ENCODE measurements around the gene LRIG1.
A peak's percentile ranks its signal among the peaks of the same experiment; 100 is the strongest.

The LRIG1 gene

DNA sequence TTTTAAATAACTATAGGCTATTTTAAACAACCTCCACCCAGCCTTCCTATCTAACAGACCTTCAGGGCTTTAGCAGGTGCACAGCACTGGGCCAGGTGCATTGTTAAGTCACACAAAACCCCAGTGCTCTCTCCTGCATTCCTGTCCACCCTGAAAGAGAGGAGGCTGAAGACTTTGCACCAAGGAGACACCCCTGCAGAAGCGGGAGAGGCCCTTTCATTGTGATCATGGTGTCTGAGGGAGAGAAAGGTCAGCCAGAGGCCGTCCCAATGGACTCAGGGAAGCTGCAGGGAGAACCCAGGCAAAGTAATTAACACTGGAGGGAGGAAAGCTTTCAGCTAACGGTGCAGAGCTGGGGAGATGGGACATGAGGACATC lies 5.2 kb downstream of the LRIG1 start:
- ATAC-seq (ENCODE audit: insufficient read depth, low read depth): no peak
- Histone ChIP-seq H2AFZ (ENCODE audit: low read depth, low read length) (no peak overlapping the region), H3K9me3 (ENCODE audit: insufficient read depth, low read length, severe bottlenecking) (no peaks in the 10 kb centered on the region), H3K36me3 (ENCODE audit: insufficient read depth, low read length) (no peaks in the 10 kb centered on the region), H3K4me3 (ENCODE audit: low read depth in 1 of 2, low read length in 2 of 2) (no peak overlapping the region), H3K79me2 (ENCODE audit: insufficient read depth, low read length) (peaks cover 40% of the 10 kb centered on the region), H3K4me1 (ENCODE audit: insufficient read depth, low read length) (peaks cover 98% of the 10 kb centered on the region), H3K27ac (ENCODE audit: low read length) (peak overlapping the region; percentile 50), H3K27me3 (ENCODE audit: insufficient read depth, low read length, poor library complexity) (no peaks in the 10 kb centered on the region), H4K20me1 (ENCODE audit: insufficient read depth, low read length) (peaks cover 12% of the 10 kb centered on the region), H3K4me2 (ENCODE audit: insufficient read depth, low read length) (peak overlapping the region; percentile 93), H3K9ac (ENCODE audit: low read depth, low read length) (0 out of 2 replicates have a peak overlapping the region, but pooled peaks have one; percentile 14)
- DNase-seq: no peak
- TF ChIP-seq, protein P1, sequence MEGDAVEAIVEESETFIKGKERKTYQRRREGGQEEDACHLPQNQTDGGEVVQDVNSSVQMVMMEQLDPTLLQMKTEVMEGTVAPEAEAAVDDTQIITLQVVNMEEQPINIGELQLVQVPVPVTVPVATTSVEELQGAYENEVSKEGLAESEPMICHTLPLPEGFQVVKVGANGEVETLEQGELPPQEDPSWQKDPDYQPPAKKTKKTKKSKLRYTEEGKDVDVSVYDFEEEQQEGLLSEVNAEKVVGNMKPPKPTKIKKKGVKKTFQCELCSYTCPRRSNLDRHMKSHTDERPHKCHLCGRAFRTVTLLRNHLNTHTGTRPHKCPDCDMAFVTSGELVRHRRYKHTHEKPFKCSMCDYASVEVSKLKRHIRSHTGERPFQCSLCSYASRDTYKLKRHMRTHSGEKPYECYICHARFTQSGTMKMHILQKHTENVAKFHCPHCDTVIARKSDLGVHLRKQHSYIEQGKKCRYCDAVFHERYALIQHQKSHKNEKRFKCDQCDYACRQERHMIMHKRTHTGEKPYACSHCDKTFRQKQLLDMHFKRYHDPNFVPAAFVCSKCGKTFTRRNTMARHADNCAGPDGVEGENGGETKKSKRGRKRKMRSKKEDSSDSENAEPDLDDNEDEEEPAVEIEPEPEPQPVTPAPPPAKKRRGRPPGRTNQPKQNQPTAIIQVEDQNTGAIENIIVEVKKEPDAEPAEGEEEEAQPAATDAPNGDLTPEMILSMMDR (IDR thresholded peaks at IDR 0.05; ENCODE audit: borderline replicate concordance, extremely low read depth, low read length, poor library complexity, severe bottlenecking): no peak
- no peak for TF ChIP-seq EZH2 (IDR thresholded peaks at IDR 0.05; ENCODE audit: borderline replicate concordance, low read depth, low read length, severe bottlenecking)

GRCh38 chr3:66494959-66495667 lies 5.7 kb downstream of the LRIG1 start:
- Histone ChIP-seq H4K20me1 (ENCODE audit: insufficient read depth, low read length) (peaks cover 12% of the 10 kb centered on the region), H3K79me2 (ENCODE audit: insufficient read depth, low read length) (peaks cover 35% of the 10 kb centered on the region), H3K27me3 (ENCODE audit: insufficient read depth, low read length, poor library complexity) (no peaks in the 10 kb centered on the region), H3K9ac (ENCODE audit: low read depth, low read length) (peak overlapping the region; percentile 14; the same call in 1 of the 2 replicates), H2AFZ (ENCODE audit: low read depth, low read length) (no peak overlapping the region), H3K9me3 (ENCODE audit: insufficient read depth, low read length, severe bottlenecking) (no peaks in the 10 kb centered on the region), H3K27ac (ENCODE audit: low read length) (peak overlapping the region; percentile 50), H3K36me3 (ENCODE audit: insufficient read depth, low read length) (no peaks in the 10 kb centered on the region), H3K4me1 (ENCODE audit: insufficient read depth, low read length) (peaks cover 99% of the 10 kb centered on the region), H3K4me3 (ENCODE audit: low read depth in 1 of 2, low read length in 2 of 2) (no peak overlapping the region), H3K4me2 (ENCODE audit: insufficient read depth, low read length) (peak overlapping the region; percentile 93)
- peak; percentile 48 for ATAC-seq (ENCODE audit: insufficient read depth, low read depth)
- TF ChIP-seq, protein P1 (IDR thresholded peaks at IDR 0.05; ENCODE audit: borderline replicate concordance, extremely low read depth, low read length, poor library complexity, severe bottlenecking): no peak
- TF ChIP-seq EZH2 (IDR thresholded peaks at IDR 0.05; ENCODE audit: borderline replicate concordance, low read depth, low read length, severe bottlenecking): no peak
- no peak for DNase-seq

- no peak overlapping the region for H2AFZ ChIP-seq (ENCODE audit: low read depth, low read length)
- H3K36me3 ChIP-seq (ENCODE audit: insufficient read depth, low read length): no peaks in the 10 kb centered on the region
- H3K27me3 ChIP-seq (ENCODE audit: insufficient read depth, low read length, poor library complexity): no peaks in the 10 kb centered on the region
- H3K27ac ChIP-seq (ENCODE audit: low read length): peak overlapping the region; percentile 10; the same call in 1 of the 2 replicates
- no peaks in the 10 kb centered on the region for H3K9me3 ChIP-seq (ENCODE audit: insufficient read depth, low read length, severe bottlenecking)
- 0 out of 2 replicates have a peak, but pooled peaks cover 5% of the 10 kb centered on the region for H4K20me1 ChIP-seq (ENCODE audit: insufficient read depth, low read length)
- DNase-seq (no peak), ATAC-seq (ENCODE audit: insufficient read depth, low read depth) (no peak)
- H3K4me1 ChIP-seq (ENCODE audit: insufficient read depth, low read length): peaks cover 99% of the 10 kb centered on the region
- no peak for TF ChIP-seq EZH2 (IDR thresholded peaks at IDR 0.05; ENCODE audit: borderline replicate concordance, low read depth, low read length, severe bottlenecking)
- TF ChIP-seq, protein P1 (IDR thresholded peaks at IDR 0.05; ENCODE audit: borderline replicate concordance, extremely low read depth, low read length, poor library complexity, severe bottlenecking): no peak
- H3K4me3 ChIP-seq (ENCODE audit: low read depth in 1 of 2, low read length in 2 of 2): no peak overlapping the region
- no peak overlapping the region for H3K9ac ChIP-seq (ENCODE audit: low read depth, low read length)
- H3K79me2 ChIP-seq (ENCODE audit: insufficient read depth, low read length): peaks cover 32% of the 10 kb centered on the region
- H3K4me2 ChIP-seq (ENCODE audit: insufficient read depth, low read length): no peak overlapping the region
Measured at GRCh38 chr3:66493458-66494099, 7.2 kb downstream of the LRIG1 start.
